Lower lobe of right lung (tissue), 2 donors: Measurements from ENCODE around the gene SNRPD1. TPM values are rescaled to one million over a fixed set of nuclear protein-coding genes. Genes with fewer than 3 reads are reported as not detected.
"Not testable (repeated sequence)": the region's sequence is repeated elsewhere in the genome, so short reads cannot be mapped to it uniquely, and the experiment has no call there.

Experiments used
- ATAC-seq, 2 donors: fragments of 200-7000 bp; cut with Tn5 transposase; one replicate each; pipeline ENCODE4 v1.9.1; 2020 to 2022; ENCODE audit warnings: mild to moderate bottlenecking in 2 of 2, moderate library complexity in 2 of 2
- DNase-seq: peaks from one replicate; pipeline ENCODE4 v3.0.0-alpha.2; 2020
- H3K27ac ChIP-seq: fragments of 200-600 bp; one replicate; pipeline ENCODE4 v1.8.0; 2022
- H3K27me3 ChIP-seq: fragments of 200-600 bp; one replicate; pipeline ENCODE4 v1.8.0; 2022; ENCODE audit warnings: low read depth
- H3K36me3 ChIP-seq: fragments of 200-600 bp; one replicate; pipeline ENCODE4 v1.8.0; 2022; ENCODE audit warnings: mild to moderate bottlenecking
- H3K4me1 ChIP-seq: fragments of 200-600 bp; one replicate; pipeline ENCODE4 v1.8.0; 2022
- H3K4me3 ChIP-seq: fragments of 200-600 bp; one replicate; pipeline ENCODE4 v1.8.0; 2022; ENCODE audit warnings: mild to moderate bottlenecking
- H3K9me3 ChIP-seq: fragments of 200-600 bp; one replicate; pipeline ENCODE4 v1.8.0; 2022
- CTCF ChIP-seq: fragments of 200-600 bp; IDR thresholded peaks from one replicate; pipeline ENCODE4 v1.8.0; 2022; ENCODE audit warnings: antibody characterized with exemption, mild to moderate bottlenecking
- intact Hi-C: fragments of 100-400 bp; cut with DNase I; formaldehyde crosslinking; loops from one replicate; pipeline ENCODE4 v1.11.0; 2022
- total RNA-seq: library from RNA; stranded (reverse); fragmentation: NEBNext Ultra II Directional; extraction: Animal tissue kit (Norgen Biotek cat#: 25700); gene quantifications from one replicate; pipeline ENCODE4 v1.2.1, GENCODE V29; 2021
- donor health status: DM: no; HTN: yes; CAD: no; lungs with severe emphysema.

Gene SNRPD1
- total RNA-seq, 1 donor from 2014 or later = 29.3 TPM

- DNase-seq (no peak), ATAC-seq (no peak)
- no peaks in the 10 kb centered on the region for H3K27me3 ChIP-seq
- no peak for TF ChIP-seq CTCF
- H3K9me3 ChIP-seq = no peaks in the 10 kb centered on the region
- H3K4me3 ChIP-seq = no peak overlapping the region
- H3K4me1 ChIP-seq = no peaks in the 10 kb centered on the region
- intact Hi-C loops = no loop called here
- no peak overlapping the region for H3K27ac ChIP-seq
- H3K36me3 ChIP-seq = peaks cover 9% of the 10 kb centered on the region
Observed at GRCh38 chr18:21663578-21663977, 51.5 kb downstream of the SNRPD1 start.

- H3K4me3 ChIP-seq = no peak overlapping the region
- H3K9me3 ChIP-seq = no peaks in the 10 kb centered on the region
- intact Hi-C loops = no loop called here
- TF ChIP-seq CTCF = no peak
- peaks cover 9% of the 10 kb centered on the region for H3K36me3 ChIP-seq
- H3K27ac ChIP-seq = no peak overlapping the region
- DNase-seq (no peak), ATAC-seq (no peak)
- H3K4me1 ChIP-seq = no peaks in the 10 kb centered on the region
- no peaks in the 10 kb centered on the region for H3K27me3 ChIP-seq
Observed at GRCh38 chr18:21664069-21664468, 52.0 kb downstream of the SNRPD1 start.

GRCh38 chr18:21669736-21670285, 57.7 kb downstream of the SNRPD1 start:
- H3K4me1 ChIP-seq = no peaks in the 10 kb centered on the region
- no peak for TF ChIP-seq CTCF
- ATAC-seq = no peak
- no peak overlapping the region for H3K4me3 ChIP-seq
- peaks cover 12% of the 10 kb centered on the region for H3K36me3 ChIP-seq
- no peaks in the 10 kb centered on the region for H3K9me3 ChIP-seq
- intact Hi-C loops = no loop called here
- no peaks in the 10 kb centered on the region for H3K27me3 ChIP-seq
- DNase-seq = no peak
- H3K27ac ChIP-seq = no peak overlapping the region

GRCh38 chr18:21672521-21673267, 60.6 kb downstream of the SNRPD1 start:
- ATAC-seq = no peak
- TF ChIP-seq CTCF = no peak
- Histone ChIP-seq H3K36me3 (peaks cover 12% of the 10 kb centered on the region), H3K4me1 (no peaks in the 10 kb centered on the region), H3K27ac (no peak overlapping the region), H3K4me3 (no peak overlapping the region), H3K27me3 (no peaks in the 10 kb centered on the region), H3K9me3 (no peaks in the 10 kb centered on the region)
- DNase-seq = no peak
- intact Hi-C loops = no loop called here

- H3K4me3 ChIP-seq, H3K4me1 ChIP-seq, H3K27me3 ChIP-seq, DNase-seq, H3K9me3 ChIP-seq, H3K27ac ChIP-seq, ATAC-seq, intact Hi-C loops: not testable (repeated sequence)
- H3K36me3 ChIP-seq = peaks cover 12% of the 10 kb centered on the region
Observed at GRCh38 chr18:21675354-21675753, 63.2 kb downstream of the SNRPD1 start.

- Histone ChIP-seq H3K9me3 (no peaks in the 10 kb centered on the region), H3K27me3 (no peaks in the 10 kb centered on the region), H3K4me3 (no peak overlapping the region), H3K27ac (no peak overlapping the region), H3K36me3 (no peaks in the 10 kb centered on the region), H3K4me1 (peaks cover 16% of the 10 kb centered on the region)
- DNase-seq (no peak), ATAC-seq (no peak)
- TF ChIP-seq CTCF = no peak
- intact Hi-C loops = no loop called here
Observed at GRCh38 chr18:21678859-21679258, 66.7 kb downstream of the SNRPD1 start.
